ENCODE data around the gene ZDHHC4. TPM values are rescaled to one million over a fixed set of nuclear protein-coding genes. Genes with fewer than 3 reads are reported as not detected.

Gene ZDHHC4
- total and polyA plus RNA-seq, 2 of the 8 experiments (the other 6 are each of a cell fraction or from before 2014, with no cell fraction given) = 50.2 to 171 TPM

DNA sequence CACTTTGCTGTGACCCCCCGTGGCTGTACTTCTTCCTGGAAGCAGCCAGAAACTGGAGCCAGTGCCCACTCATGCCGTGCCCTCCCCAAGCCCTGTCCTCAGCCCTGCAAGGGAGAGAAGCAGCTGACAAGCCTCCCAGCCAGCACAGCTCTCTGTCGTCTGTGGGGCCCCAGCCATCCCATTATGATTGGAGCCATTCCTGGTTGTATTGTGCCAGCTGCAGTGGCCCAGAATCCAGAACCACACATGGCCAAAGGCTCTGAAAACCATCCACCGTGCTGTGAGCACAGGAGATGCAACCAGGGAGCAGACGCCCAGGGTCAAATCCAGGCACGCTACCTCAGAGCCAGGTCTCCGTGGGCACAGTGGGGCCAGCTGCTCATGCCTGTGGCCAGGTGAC lies 44.7 kb upstream of the ZDHHC4 start:
- H3K4me2 ChIP-seq (ENCODE audit: insufficient read depth in 1 of 2, low read depth in 2 of 2, low read length in 2 of 2) = no peak overlapping the region; a peak in 1 of 4 replicates
- H3K4me1 ChIP-seq (replicated peaks in 1 of 4; ENCODE audit: control insufficient read depth in 3 of 4, insufficient read depth in 4 of 4, low read length in 3 of 4) = peaks cover 0 to 5% (median 4%) of the 10 kb centered on the region in 4 experiments; a peak in 4 of 7 replicates
- no peaks in the 10 kb centered on the region for H3K79me2 ChIP-seq (ENCODE audit: control insufficient read depth in 1 of 2, insufficient read depth in 2 of 2, low read length in 2 of 2)
- H2AFZ ChIP-seq (ENCODE audit: low read length) = no peak overlapping the region
- ChIA-PET CTCF (ENCODE audit: partially characterized antibody) (interaction anchor here (0.5 to 4.9 kb wide), 8 partner anchors 13 to 119 kb away, joined by 3 to 18 read pairs (median 3); no protein-coding TSS in a partner anchor), POLR2A (ENCODE audit: partially characterized antibody) (interaction anchor here (1.1 kb wide), 1 partner anchor 43 kb away, joined by 3 read pairs; no protein-coding TSS in a partner anchor)
- no peak overlapping the region for H3K4me3 ChIP-seq (ENCODE audit: extremely low read depth in 1 of 4, insufficient read depth in 2 of 4, low read depth in 3 of 4, low read length in 4 of 4)
- H2AK5ac ChIP-seq (ENCODE audit: low read depth, low read length) = no peak overlapping the region
- no peaks in the 10 kb centered on the region; the same call in 1 of the 2 replicates for H3K79me1 ChIP-seq (ENCODE audit: low read depth, low read length)
- H3K36me3 ChIP-seq (ENCODE audit: control insufficient read depth in 2 of 4, insufficient read depth in 4 of 4, low read length in 3 of 4) = no peaks in the 10 kb centered on the region
- H2BK120ac ChIP-seq (replicated peaks; ENCODE audit: low read depth, low read length) = no peak overlapping the region
- 0 out of 2 replicates have a peak overlapping the region, but pooled peaks have one; percentile 48 for H2BK20ac ChIP-seq (ENCODE audit: low read length)
- no peak overlapping the region for H3K4ac ChIP-seq (replicated peaks; ENCODE audit: insufficient read length, low read depth, low read length)
- H2BK5ac ChIP-seq (ENCODE audit: low read depth, low read length) = no peak overlapping the region
- peaks cover 7 to 65% (median 52%) of the 10 kb centered on the region in 4 experiments for H3K27me3 ChIP-seq (replicated peaks in 1 of 4; ENCODE audit: control insufficient read depth in 3 of 4, extremely low read depth in 1 of 4, insufficient read depth in 3 of 4, low read length in 3 of 4)
- peaks cover 16% of the 10 kb centered on the region; the same call in 1 of the 2 replicates for H3K23me2 ChIP-seq (ENCODE audit: low read depth, low read length)
- no peak overlapping the region; the same call in 1 of the 2 replicates for H2BK12ac ChIP-seq (ENCODE audit: low read depth, low read length)
- no peak overlapping the region for H3K18ac ChIP-seq (ENCODE audit: extremely low read depth, low read length)
- no peak overlapping the region for H3K23ac ChIP-seq (ENCODE audit: insufficient read length)
- FAIRE-seq (no peak), DNase-seq (ENCODE audit: low read depth in 1 of 2, low spot score in 2 of 2) (no peak)
- no peak overlapping the region for H4K5ac ChIP-seq (ENCODE audit: insufficient read length, low read depth, low read length)
- H2BK15ac ChIP-seq (ENCODE audit: low read length) = no peak overlapping the region
- WGBS, 2 experiments (ENCODE audit: extremely low coverage in 1 of 2, insufficient coverage in 1 of 2, insufficient read length in 1 of 2, insufficient replicate concordance in 2 of 2, low coverage in 1 of 2, low lambda C conversion rate in 2 of 2, missing lambda C conversion rate in 1 of 2) = 78% methylated on average over 7 of the region's 7 CpGs; no CpG with 5 or more reads in 1 of the 2 experiments
- H4K91ac ChIP-seq (replicated peaks; ENCODE audit: insufficient read length, low read length) = no peak overlapping the region
- peaks cover 0 to 6% of the 10 kb centered on the region in 2 experiments for H4K20me1 ChIP-seq (replicated peaks in 1 of 2; ENCODE audit: control insufficient read depth in 1 of 2, insufficient read depth in 2 of 2, low read length in 2 of 2)
- no peak overlapping the region for H3K27ac ChIP-seq (ENCODE audit: low read depth, low read length)
- no peak overlapping the region for H3K9ac ChIP-seq (replicated peaks in 1 of 4; ENCODE audit: extremely low read depth in 1 of 4, low read depth in 3 of 4, low read length in 3 of 4)
- H3K9me3 ChIP-seq (ENCODE audit: insufficient read depth in 2 of 2, low read depth in 1 of 2, low read length in 1 of 2) = no peaks in the 10 kb centered on the region
- no peak overlapping the region for H3K14ac ChIP-seq (ENCODE audit: insufficient read length)
- no peak overlapping the region; the same call in 1 of the 2 replicates for H4K8ac ChIP-seq (ENCODE audit: extremely low read depth, insufficient read depth, low read length)
- no peak overlapping the region for H3K56ac ChIP-seq (replicated peaks; ENCODE audit: insufficient read length, low read depth, low read length)
- TF ChIP-seq SIX5 (IDR thresholded peaks at IDR 0.05; ENCODE audit: low read depth, low read length) = no peak
- TF ChIP-seq TBP (IDR thresholded peaks at IDR 0.05; ENCODE audit: low read depth, low read length) = no peak
- TF ChIP-seq SP1 (IDR thresholded peaks at IDR 0.05; ENCODE audit: low read depth, low read length) = no peak
- no peak for TF ChIP-seq PHF8 (conservative IDR thresholded peaks at IDR 0.05; ENCODE audit: low read depth, low read length)
- TF ChIP-seq SUZ12 (IDR thresholded peaks at IDR 0.05; ENCODE audit: low read length) = no peak
- TF ChIP-seq TEAD4 (IDR thresholded peaks at IDR 0.05; ENCODE audit: low read depth, low read length) = no peak
- no peak for TF ChIP-seq NRF1 (IDR thresholded peaks at IDR 0.05; ENCODE audit: low read depth, low read length)
- TF ChIP-seq RFX5 (IDR thresholded peaks at IDR 0.05; ENCODE audit: borderline replicate concordance, low read depth, low read length) = no peak
- TF ChIP-seq MAX (IDR thresholded peaks at IDR 0.05) = no peak
- no peak for TF ChIP-seq POLR2AphosphoS5 (IDR thresholded peaks at IDR 0.05; ENCODE audit: low read depth, low read length)
- TF ChIP-seq KDM5A (IDR thresholded peaks at IDR 0.05; ENCODE audit: low read length) = no peak
- TF ChIP-seq TCF12 (IDR thresholded peaks at IDR 0.05; ENCODE audit: low read depth, low read length) = no peak
- TF ChIP-seq NANOG (IDR thresholded peaks at IDR 0.05; ENCODE audit: insufficient read depth, low read depth, low read length, poor library complexity, severe bottlenecking) = no peak
- no peak for TF ChIP-seq JUND (IDR thresholded peaks at IDR 0.05; ENCODE audit: low read length)

Measured in H1 (cell line).